Measurements from ENCODE around the gene PKD1L1.

Gene PKD1L1

GRCh38 chr7:47897831-47898230, 50.4 kb downstream of the PKD1L1 start:
- TF ChIP-seq, protein P1, sequence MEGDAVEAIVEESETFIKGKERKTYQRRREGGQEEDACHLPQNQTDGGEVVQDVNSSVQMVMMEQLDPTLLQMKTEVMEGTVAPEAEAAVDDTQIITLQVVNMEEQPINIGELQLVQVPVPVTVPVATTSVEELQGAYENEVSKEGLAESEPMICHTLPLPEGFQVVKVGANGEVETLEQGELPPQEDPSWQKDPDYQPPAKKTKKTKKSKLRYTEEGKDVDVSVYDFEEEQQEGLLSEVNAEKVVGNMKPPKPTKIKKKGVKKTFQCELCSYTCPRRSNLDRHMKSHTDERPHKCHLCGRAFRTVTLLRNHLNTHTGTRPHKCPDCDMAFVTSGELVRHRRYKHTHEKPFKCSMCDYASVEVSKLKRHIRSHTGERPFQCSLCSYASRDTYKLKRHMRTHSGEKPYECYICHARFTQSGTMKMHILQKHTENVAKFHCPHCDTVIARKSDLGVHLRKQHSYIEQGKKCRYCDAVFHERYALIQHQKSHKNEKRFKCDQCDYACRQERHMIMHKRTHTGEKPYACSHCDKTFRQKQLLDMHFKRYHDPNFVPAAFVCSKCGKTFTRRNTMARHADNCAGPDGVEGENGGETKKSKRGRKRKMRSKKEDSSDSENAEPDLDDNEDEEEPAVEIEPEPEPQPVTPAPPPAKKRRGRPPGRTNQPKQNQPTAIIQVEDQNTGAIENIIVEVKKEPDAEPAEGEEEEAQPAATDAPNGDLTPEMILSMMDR (IDR thresholded peaks at IDR 0.05; ENCODE audit: low read depth, low read length, missing control alignments): no peak
- H3K4me3 ChIP-seq (ENCODE audit: low read depth, low read length): no peak overlapping the region
- no peak for DNase-seq (ENCODE audit: low read depth)

DNA sequence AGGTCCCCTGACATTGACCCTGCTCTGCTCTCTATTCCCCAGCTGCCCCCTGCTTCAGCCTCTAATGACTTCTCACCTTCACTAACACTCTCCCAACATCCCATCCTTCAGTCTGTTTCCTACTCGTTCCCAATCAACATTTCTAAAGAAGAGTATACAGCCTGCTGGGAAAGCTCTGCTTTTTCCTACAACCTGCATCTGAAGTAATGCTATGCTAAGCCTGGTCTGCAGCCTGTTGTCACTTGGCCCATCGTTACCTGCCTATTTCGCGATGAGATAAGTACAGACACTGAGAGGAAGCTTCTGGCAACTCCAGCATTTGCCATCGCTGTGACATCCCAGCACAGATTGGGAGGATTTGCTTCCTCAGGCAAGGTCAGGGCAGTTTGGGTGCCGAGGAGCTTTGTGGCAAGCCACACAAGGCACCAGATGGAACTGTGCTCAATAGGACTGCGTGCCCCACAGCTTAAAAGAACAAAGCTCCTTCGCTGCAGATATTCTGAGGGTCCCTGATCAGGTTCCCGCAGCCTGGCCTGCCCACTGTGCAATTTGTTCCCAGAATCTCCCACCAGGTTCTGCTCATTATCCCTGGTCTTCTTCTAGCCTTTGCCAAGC, 51.4 kb downstream of the PKD1L1 start:
- TF ChIP-seq, protein P1 (IDR thresholded peaks at IDR 0.05; ENCODE audit: low read depth, low read length, missing control alignments): no peak
- H3K4me3 ChIP-seq (ENCODE audit: low read depth, low read length): no peak overlapping the region
- no peak for DNase-seq (ENCODE audit: low read depth)

DNA sequence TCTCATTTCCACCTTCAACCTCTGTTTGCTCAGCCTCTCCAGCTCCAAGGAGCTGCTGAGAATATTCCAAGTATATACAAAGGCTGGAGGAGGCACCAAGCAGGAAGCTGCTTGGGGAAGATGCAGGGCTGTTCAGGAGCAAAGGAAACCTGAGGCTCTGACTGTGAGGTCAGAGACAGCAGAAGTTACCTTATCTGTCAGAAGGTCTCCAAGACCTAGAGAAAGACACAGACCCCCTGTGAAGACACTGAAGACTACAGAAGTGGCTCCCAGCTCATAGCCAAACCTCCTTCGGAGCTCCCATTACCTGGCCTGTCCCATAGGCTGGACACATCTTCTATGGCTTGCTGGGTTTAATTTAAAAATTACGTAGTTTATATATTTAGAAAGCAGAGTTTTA, 53.2 kb downstream of the PKD1L1 start:
- no peak overlapping the region for H3K4me3 ChIP-seq (ENCODE audit: low read depth, low read length)
- TF ChIP-seq, protein P1 (IDR thresholded peaks at IDR 0.05; ENCODE audit: low read depth, low read length, missing control alignments): no peak
- no peak for DNase-seq (ENCODE audit: low read depth)

- TF ChIP-seq, protein P1 (IDR thresholded peaks at IDR 0.05; ENCODE audit: low read depth, low read length, missing control alignments): no peak
- DNase-seq (ENCODE audit: low read depth): no peak
- no peak overlapping the region for H3K4me3 ChIP-seq (ENCODE audit: low read depth, low read length)
Measured at GRCh38 chr7:47893721-47894365, 54.4 kb downstream of the PKD1L1 start.

GRCh38 chr7:47893238-47893637, 55.0 kb downstream of the PKD1L1 start:
- TF ChIP-seq, protein P1 (IDR thresholded peaks at IDR 0.05; ENCODE audit: low read depth, low read length, missing control alignments): peak; percentile 64
- DNase-seq (ENCODE audit: low read depth): no peak

GRCh38 chr7:47890606-47891005, 57.7 kb downstream of the PKD1L1 start:
- TF ChIP-seq, protein P1 (IDR thresholded peaks at IDR 0.05; ENCODE audit: low read depth, low read length, missing control alignments): no peak
- H3K4me3 ChIP-seq (ENCODE audit: low read depth, low read length): no peak overlapping the region
- no peak for DNase-seq (ENCODE audit: low read depth)

More at GRCh38 chr7:47893238-47893637, 55.0 kb downstream of the PKD1L1 start:
- no peak overlapping the region for H3K4me3 ChIP-seq (ENCODE audit: low read depth, low read length)

GRCh38 chr7:47890125-47890524, 58.1 kb downstream of the PKD1L1 start:
- no peak for DNase-seq (ENCODE audit: low read depth)
- no peak overlapping the region for H3K4me3 ChIP-seq (ENCODE audit: low read depth, low read length)
- TF ChIP-seq, protein P1 (IDR thresholded peaks at IDR 0.05; ENCODE audit: low read depth, low read length, missing control alignments): no peak
